Measurements from ENCODE around the gene PAX3.

PAX3 gene

GRCh38 chr2:222309766-222310165, 11.0 kb upstream of the PAX3 start:
- TF ChIP-seq CTCF (conservative IDR thresholded peaks at IDR 0.05; ENCODE audit: low read length), result no peak
- DNase-seq (ENCODE audit: low read depth), result no peak
- H3K4me3 ChIP-seq (ENCODE audit: low read length), result no peak overlapping the region

- TF ChIP-seq CTCF (conservative IDR thresholded peaks at IDR 0.05; ENCODE audit: low read length), result no peak
- DNase-seq (ENCODE audit: low read depth), result no peak
- H3K4me3 ChIP-seq (ENCODE audit: low read length), result no peak overlapping the region
Observed at GRCh38 chr2:222309361-222309760, 10.6 kb upstream of the PAX3 start.

GRCh38 chr2:222307978-222308730, 9.4 kb upstream of the PAX3 start:
- DNase-seq (ENCODE audit: low read depth), result no peak
- no peak for TF ChIP-seq CTCF (conservative IDR thresholded peaks at IDR 0.05; ENCODE audit: low read length)
- H3K4me3 ChIP-seq (ENCODE audit: low read length), result no peak overlapping the region

GRCh38 chr2:222307143-222307756, 8.5 kb upstream of the PAX3 start:
- peak overlapping the region; percentile 33 for H3K4me3 ChIP-seq (ENCODE audit: low read length)
- no peak for TF ChIP-seq CTCF (conservative IDR thresholded peaks at IDR 0.05; ENCODE audit: low read length)
- DNase-seq (ENCODE audit: low read depth), result no peak

GRCh38 chr2:222306393-222307142, 7.8 kb upstream of the PAX3 start:
- no peak for TF ChIP-seq CTCF (conservative IDR thresholded peaks at IDR 0.05; ENCODE audit: low read length)
- DNase-seq (ENCODE audit: low read depth), result no peak
- peak overlapping the region; percentile 62 for H3K4me3 ChIP-seq (ENCODE audit: low read length)

GRCh38 chr2:222305516-222306392, 7.0 kb upstream of the PAX3 start:
- DNase-seq (ENCODE audit: low read depth), result no peak
- no peak; the same call in 1 of the 2 replicates for TF ChIP-seq CTCF (conservative IDR thresholded peaks at IDR 0.05; ENCODE audit: low read length)
- H3K4me3 ChIP-seq (ENCODE audit: low read length), result peak overlapping the region; percentile 62

All from AG10803 (cell line).